GM18526 (cell line): ENCODE measurements around the gene FUT2.

Experiments used
- POLR2A ChIP-seq: IDR thresholded peaks from 3 replicates; pipeline ENCODE4 v1.6.1; 2011; ENCODE audit not compliant: insufficient read length; ENCODE audit errors: extremely low read depth

Gene FUT2

DNA sequence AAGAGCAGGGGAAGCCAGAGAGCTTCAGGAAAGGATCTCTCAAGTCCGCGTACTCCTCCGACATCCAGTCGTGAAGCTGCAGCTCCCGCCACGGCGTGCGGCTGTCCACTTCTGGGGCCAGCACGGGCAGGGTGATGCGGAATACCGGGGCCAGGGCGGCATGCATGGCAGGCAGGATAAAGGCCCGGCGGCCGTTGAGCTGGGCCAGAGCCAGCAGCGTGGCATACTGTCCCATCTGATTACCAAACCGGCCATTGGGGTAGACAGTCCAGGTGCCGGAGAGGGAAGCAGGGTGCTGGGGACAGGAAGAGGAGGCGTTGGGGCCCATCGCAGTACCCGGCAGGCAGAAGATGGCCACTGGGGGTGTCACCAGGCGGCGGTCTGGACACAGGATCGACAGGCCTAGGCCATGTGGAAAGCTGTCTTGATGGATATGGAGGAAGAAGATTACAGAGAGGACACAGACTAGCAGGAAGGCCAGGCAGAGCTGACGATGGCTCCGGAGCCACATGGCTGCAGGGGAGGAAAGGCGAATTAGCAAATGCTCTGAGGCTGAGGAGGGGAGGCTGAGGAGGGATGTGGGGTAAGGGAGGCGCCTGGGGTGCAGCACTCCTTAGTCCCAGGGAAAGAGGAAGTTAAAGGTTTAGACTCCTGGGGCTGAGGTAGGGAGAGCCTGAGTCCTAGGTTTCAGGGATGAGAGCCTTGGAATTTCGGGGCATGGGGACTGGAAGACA lies 55.2 kb downstream of the FUT2 start:
- no peak for TF ChIP-seq POLR2A

DNA sequence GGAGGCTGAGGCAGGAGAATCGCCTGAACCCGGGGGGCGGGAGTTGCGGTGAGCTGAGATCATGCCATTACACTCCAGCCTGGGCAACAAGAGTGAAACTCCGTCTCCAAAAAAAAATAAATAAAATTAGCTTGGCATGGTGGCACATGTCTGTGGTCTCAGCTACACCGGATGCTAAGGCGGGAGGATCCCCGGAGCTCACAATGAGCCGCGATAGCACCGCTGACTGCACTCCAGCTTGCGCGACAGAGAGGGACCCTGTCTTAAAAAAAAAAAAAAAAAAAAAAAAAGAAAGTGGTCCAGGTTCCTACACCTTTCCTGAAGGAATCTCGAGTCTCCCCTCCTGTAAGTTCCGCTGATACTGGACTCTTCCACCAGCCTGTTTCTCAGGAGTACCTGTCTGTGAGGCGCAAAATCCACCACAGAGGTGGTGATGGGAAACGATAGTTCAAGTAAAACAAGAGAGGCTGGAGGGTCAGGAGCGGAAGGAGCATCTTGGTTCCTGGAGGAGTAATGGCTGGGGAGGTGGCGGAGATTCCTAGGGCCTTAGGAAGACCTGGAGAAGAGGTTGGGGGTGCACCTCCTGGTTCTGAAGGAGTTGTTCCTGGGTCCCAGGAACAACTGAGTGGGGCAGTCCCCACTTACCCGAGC lies 56.2 kb downstream of the FUT2 start:
- TF ChIP-seq POLR2A: no peak

DNA sequence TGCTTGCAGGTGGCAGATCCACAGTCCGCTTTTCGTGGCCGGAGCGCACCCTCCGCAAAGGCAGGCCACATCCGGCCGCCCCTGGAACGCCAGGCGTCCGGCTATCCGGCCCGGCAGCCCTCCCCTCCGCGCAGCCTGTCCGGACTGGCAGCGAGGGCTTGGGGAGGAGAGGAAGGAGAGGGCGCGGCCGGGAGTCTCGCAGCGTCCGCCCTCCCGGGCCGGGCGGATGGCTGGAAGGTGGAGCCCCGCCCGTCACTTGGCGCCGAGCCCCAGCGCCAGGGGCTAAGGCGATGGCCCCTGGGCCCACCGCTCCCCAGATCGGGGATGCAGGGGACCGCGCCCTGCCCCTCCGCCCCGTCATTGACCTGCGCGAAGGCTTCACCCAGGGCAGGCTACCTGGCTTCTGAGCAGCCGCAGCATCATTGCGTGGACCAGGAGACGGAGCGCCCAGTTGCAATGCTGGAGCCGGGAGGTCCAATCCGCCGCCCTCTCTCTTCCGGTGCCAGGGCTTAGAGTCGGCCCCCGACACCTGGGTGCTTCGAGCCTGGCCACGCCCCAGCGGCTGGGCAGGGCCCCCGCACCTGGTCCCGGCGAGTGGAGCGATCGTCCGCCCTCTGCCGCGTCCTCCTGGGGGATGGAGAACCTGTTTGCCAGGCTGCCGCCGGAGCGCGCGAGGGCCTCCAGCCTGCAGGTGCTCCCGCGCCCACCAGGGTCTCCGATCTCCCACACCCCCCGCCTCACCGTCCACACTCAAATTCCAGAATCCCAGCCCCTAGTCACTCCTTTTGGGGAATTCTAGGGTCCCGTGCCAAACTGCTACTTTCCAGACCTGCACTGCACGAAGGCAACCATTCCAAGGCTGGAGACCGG lies 57.0 kb downstream of the FUT2 start, which contains the start of gene FUT1:
Gene FUT1 (minus strand): TSS at position 146 of the 870 bp plus-strand sequence. CDS start 1,360 bp downstream, outside the sequence.
- no peak for TF ChIP-seq POLR2A

DNA sequence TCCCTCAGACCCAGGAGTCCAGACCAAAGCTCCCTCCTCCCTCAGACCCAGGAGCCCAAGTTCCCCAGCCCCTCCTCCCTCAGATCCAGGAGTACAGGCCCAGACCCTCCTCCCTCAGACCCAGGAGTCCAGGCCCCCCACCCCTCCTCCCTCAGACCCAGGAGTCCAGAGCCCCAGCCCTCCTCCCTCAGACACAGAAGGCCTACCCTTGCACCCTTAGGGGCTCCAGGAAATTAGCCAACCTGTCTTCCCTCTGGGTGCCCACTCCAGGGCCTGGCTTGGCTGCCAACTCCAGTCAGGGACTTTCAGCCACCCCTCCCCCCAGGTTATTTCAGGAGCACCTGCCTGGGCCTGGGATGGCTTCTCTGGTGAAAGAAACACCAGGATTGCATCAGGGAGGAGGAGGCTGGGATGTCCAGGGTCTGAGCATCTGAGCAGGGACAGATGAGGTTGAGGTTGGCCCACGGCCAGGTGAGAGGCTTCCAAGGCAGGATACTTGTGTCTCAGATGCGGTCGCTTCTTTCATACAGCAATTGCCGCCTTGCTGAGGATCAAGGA lies 59.4 kb downstream of the FUT2 start, which contains the start of gene FGF21:
Gene FGF21 (plus strand): TSS at position 441 of the 558 bp plus-strand sequence. CDS start 713 bp downstream, outside the sequence.
- TF ChIP-seq POLR2A: no peak
